Measurements from ENCODE around the gene CRYBG2.

DNA sequence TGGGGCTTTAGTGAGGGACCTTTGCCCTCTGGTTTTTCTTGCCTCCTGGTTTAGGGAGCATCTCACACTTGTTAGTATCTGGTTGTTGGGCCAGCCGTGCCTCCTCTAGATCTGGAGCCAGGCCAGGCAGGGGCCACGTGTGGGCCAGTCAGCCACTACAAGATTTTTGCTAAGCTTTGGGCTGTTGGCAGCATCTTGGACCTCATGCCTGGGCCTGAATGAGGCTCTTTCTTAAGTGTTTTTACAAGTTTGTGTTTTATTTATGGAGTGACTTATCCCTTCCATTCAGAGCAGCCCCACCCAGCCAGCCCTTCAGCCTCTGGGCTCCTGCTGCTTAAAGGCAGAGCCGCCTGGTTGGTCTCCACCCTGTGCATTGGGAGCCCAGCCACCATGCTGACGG is 75.6 kb downstream of the CRYBG2 start:
- TF ChIP-seq, protein P1, sequence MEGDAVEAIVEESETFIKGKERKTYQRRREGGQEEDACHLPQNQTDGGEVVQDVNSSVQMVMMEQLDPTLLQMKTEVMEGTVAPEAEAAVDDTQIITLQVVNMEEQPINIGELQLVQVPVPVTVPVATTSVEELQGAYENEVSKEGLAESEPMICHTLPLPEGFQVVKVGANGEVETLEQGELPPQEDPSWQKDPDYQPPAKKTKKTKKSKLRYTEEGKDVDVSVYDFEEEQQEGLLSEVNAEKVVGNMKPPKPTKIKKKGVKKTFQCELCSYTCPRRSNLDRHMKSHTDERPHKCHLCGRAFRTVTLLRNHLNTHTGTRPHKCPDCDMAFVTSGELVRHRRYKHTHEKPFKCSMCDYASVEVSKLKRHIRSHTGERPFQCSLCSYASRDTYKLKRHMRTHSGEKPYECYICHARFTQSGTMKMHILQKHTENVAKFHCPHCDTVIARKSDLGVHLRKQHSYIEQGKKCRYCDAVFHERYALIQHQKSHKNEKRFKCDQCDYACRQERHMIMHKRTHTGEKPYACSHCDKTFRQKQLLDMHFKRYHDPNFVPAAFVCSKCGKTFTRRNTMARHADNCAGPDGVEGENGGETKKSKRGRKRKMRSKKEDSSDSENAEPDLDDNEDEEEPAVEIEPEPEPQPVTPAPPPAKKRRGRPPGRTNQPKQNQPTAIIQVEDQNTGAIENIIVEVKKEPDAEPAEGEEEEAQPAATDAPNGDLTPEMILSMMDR (IDR thresholded peaks at IDR 0.05): no peak
- no peak for TF ChIP-seq EZH2phosphoT487 (IDR thresholded peaks at IDR 0.05)

Data from neural progenitor cell (in vitro differentiated cells).